Thyroid gland (tissue), 4 donors: ENCODE data around the gene DLGAP1. TPM values are rescaled to one million over a fixed set of nuclear protein-coding genes. Genes with fewer than 3 reads are reported as not detected.

Source experiments
- DNase-seq, 2 donors: peaks; one replicate each; pipeline ENCODE4 v3.0.0-alpha.2; 2019
- H3K27ac ChIP-seq, 3 donors: fragments of 200-600 bp; sonication (generic); 1 replicate in 2 of 3; 2 replicates in 1 of 3; pipeline ENCODE4 v1.5.1; 2016 to 2019; ENCODE audit warnings: mild to moderate bottlenecking in 1 of 3, moderate library complexity in 1 of 3
- H3K27me3 ChIP-seq: fragments of 200-600 bp; sonication (generic); one replicate; pipeline ENCODE4 v1.5.1; 2019
- H3K36me3 ChIP-seq, 2 donors: fragments of 200-600 bp; sonication (generic); one replicate each; pipeline ENCODE4 v1.5.1; 2016 to 2019
- H3K4me1 ChIP-seq, 2 donors: fragments of 200-600 bp; sonication (generic); one replicate each; pipeline ENCODE4 v1.5.1; 2017 to 2019
- H3K4me3 ChIP-seq, 3 donors: fragments of 200-600 bp; sonication (generic); replicated peaks in 1 of 3; 1 replicate in 2 of 3; 2 replicates in 1 of 3; pipeline ENCODE4 v1.5.1; 2016; ENCODE audit warnings: mild to moderate bottlenecking in 1 of 3
- H3K9me3 ChIP-seq: fragments of 200-600 bp; sonication (generic); one replicate; pipeline ENCODE4 v1.5.1; 2017
- CTCF ChIP-seq, 6 experiments: fragments of 200-600 bp in 3 of 6; fragments of 450-650 bp in 3 of 6; sonication (generic) in 3 of 6; IDR thresholded peaks; one replicate each; pipeline ENCODE4 v1.5.1; 2016 to 2019; ENCODE audit warnings: antibody characterized with exemption in 6 of 6, mild to moderate bottlenecking in 2 of 6, inconsistent platforms in 1 of 6, moderate library complexity in 1 of 6
- POLR2A ChIP-seq, 2 donors: fragments of 450-650 bp; IDR thresholded peaks; one replicate each; pipeline ENCODE4 v1.6.1; 2017; ENCODE audit warnings: antibody characterized with exemption in 2 of 2, mild to moderate bottlenecking in 2 of 2, moderate library complexity in 1 of 2
- WGBS, 2 donors: methylation state at CpG; one replicate each; pipeline ENCODE4 v1.1.5; 2017; 5-methylcytosine and 5-hydroxymethylcytosine counted together
- intact Hi-C: fragments of 100-400 bp; cut with DNase I; formaldehyde crosslinking; loops from one replicate; pipeline ENCODE4 v1.15.1; 2023
- total RNA-seq, 4 donors: library from RNA; depleted of rRNA; stranded (reverse); fragments of >200 nt; gene quantifications; one replicate each; pipeline ENCODE4 v1.2.3, GENCODE V29; 2016

DLGAP1 gene
- total RNA-seq, 4 donors from 2014 or later: 0.25 to 2.7 (median 0.77) TPM

- Histone ChIP-seq H3K9me3 (no peaks in the 10 kb centered on the region), H3K27me3 (no peaks in the 10 kb centered on the region), H3K4me3 (no peak overlapping the region), H3K4me1 (peaks cover 6% of the 10 kb centered on the region in 2 donors), H3K36me3 (no peaks in the 10 kb centered on the region), H3K27ac (peak overlapping the region in 1 of 3 donors; percentile 34)
- DNase-seq: no peak
- intact Hi-C loops: no loop called here
- WGBS, 2 donors: 83 to 84% methylated on average over 8 of the region's 8 CpGs
- TF ChIP-seq POLR2A (IDR thresholded peaks at IDR 0.05) (no peak), CTCF (IDR thresholded peaks at IDR 0.05) (no peak)
These were observed 554.1 kb downstream of the DLGAP1 start for GRCh38 chr18:3901042-3901441.

DNA sequence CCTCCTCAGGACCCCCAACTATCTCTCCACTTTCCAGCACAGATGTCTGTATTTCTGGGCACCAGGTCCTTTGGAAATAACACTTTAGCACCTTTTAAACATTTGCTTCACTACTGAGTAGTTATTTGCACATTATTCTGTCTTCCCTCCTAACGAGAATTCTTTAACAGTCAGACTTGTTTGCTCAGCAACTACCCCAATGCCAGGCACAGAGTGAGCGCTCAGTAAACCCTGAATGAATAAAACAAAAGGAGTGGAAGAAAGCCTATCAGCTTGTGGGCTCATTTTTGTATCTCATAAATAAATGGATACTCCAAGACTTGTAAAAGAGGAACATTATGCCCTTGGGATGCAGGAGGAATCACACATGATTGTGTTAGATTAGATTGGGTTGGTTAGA, 554.8 kb downstream of the DLGAP1 start:
- Histone ChIP-seq H3K27me3 (no peaks in the 10 kb centered on the region), H3K4me1 (peaks cover 6% of the 10 kb centered on the region in 2 donors), H3K27ac (no peak overlapping the region), H3K4me3 (no peak overlapping the region), H3K9me3 (no peaks in the 10 kb centered on the region), H3K36me3 (no peaks in the 10 kb centered on the region)
- DNase-seq: no peak
- no peak for TF ChIP-seq CTCF (IDR thresholded peaks at IDR 0.05)
- TF ChIP-seq POLR2A (IDR thresholded peaks at IDR 0.05): no peak
- WGBS, 2 donors: 86 to 88% methylated on average over 2 of the region's 2 CpGs
- intact Hi-C loops: no loop called here

GRCh38 chr18:3898861-3899613, 556.1 kb downstream of the DLGAP1 start:
- WGBS, 2 donors: 79 to 82% methylated on average over 4 of the region's 4 CpGs
- peaks cover 6% of the 10 kb centered on the region in 2 donors for H3K4me1 ChIP-seq
- no peak for TF ChIP-seq POLR2A (IDR thresholded peaks at IDR 0.05)

GRCh38 chr18:3892152-3892551, 563.0 kb downstream of the DLGAP1 start:
- intact Hi-C loops: no loop called here
- TF ChIP-seq CTCF (IDR thresholded peaks at IDR 0.05) (no peak), POLR2A (IDR thresholded peaks at IDR 0.05) (no peak)
- Histone ChIP-seq H3K27ac (no peak overlapping the region), H3K27me3 (no peaks in the 10 kb centered on the region), H3K4me3 (no peak overlapping the region), H3K36me3 (no peaks in the 10 kb centered on the region), H3K4me1 (no peaks in the 10 kb centered on the region), H3K9me3 (no peaks in the 10 kb centered on the region)
- WGBS, 2 donors: 69 to 81% methylated on average over 2 of the region's 2 CpGs
- DNase-seq: no peak

More at GRCh38 chr18:3898861-3899613, 556.1 kb downstream of the DLGAP1 start:
- Histone ChIP-seq H3K4me3 (no peak overlapping the region), H3K36me3 (no peaks in the 10 kb centered on the region), H3K27ac (no peak overlapping the region), H3K27me3 (no peaks in the 10 kb centered on the region), H3K9me3 (no peaks in the 10 kb centered on the region)
- DNase-seq: no peak
- intact Hi-C loops: no loop called here

- 75 to 77% methylated on average over 3 of the region's 3 CpGs for WGBS, 2 donors
- intact Hi-C loops: no loop called here
- no peaks in the 10 kb centered on the region for H3K4me1 ChIP-seq
- no peaks in the 10 kb centered on the region for H3K9me3 ChIP-seq
- no peak overlapping the region for H3K4me3 ChIP-seq
- no peak overlapping the region for H3K27ac ChIP-seq
- no peaks in the 10 kb centered on the region for H3K36me3 ChIP-seq
- no peak for TF ChIP-seq CTCF (IDR thresholded peaks at IDR 0.05)
- TF ChIP-seq POLR2A (IDR thresholded peaks at IDR 0.05): no peak
- no peaks in the 10 kb centered on the region for H3K27me3 ChIP-seq
- no peak for DNase-seq
These were observed 563.9 kb downstream of the DLGAP1 start for GRCh38 chr18:3891245-3891644.
